DOHH2 (cell line): Measurements from ENCODE around the gene NCAM1.

ENCODE experiments used
- H3F3A ChIP-seq: fragments of 200-600 bp; sonication (generic), shearing (Covaris generic); 2 replicates; pipeline ENCODE4 v1.6.0; 2016; ENCODE audit warnings: antibody characterized with exemption, mild to moderate bottlenecking; ENCODE audit not compliant: control insufficient read depth, insufficient read depth
- H3K27ac ChIP-seq: fragments of 200-600 bp; sonication (generic); 2 replicates; pipeline ENCODE4 v1.5.1; 2014; ENCODE audit warnings: low read depth, mild to moderate bottlenecking, low read length, moderate library complexity
- H3K27me3 ChIP-seq: fragments of 200-600 bp; sonication (generic); 2 replicates; pipeline ENCODE4 v1.6.1; 2014; ENCODE audit warnings: mild to moderate bottlenecking, low read length, mixed read lengths; ENCODE audit not compliant: control insufficient read depth
- H3K36me3 ChIP-seq: fragments of 200-600 bp; sonication (generic); 2 replicates; pipeline ENCODE4 v1.6.1; 2014; ENCODE audit warnings: mild to moderate bottlenecking, low read length, moderate library complexity, mixed read lengths; ENCODE audit not compliant: control insufficient read depth
- H3K4me1 ChIP-seq: fragments of 200-600 bp; sonication (generic); 2 replicates; pipeline ENCODE4 v1.6.1; 2014; ENCODE audit warnings: mild to moderate bottlenecking, low read length, mixed read lengths; ENCODE audit not compliant: control insufficient read depth
- H3K4me2 ChIP-seq: fragments of 200-600 bp; sonication (generic); 2 replicates; pipeline ENCODE4 v1.6.0; 2014; ENCODE audit warnings: mild to moderate bottlenecking, low read length, moderate library complexity
- H3K4me3 ChIP-seq: fragments of 200-600 bp; sonication (generic); 2 replicates; pipeline ENCODE4 v1.5.1; 2014; ENCODE audit warnings: mild to moderate bottlenecking, low read length, mixed read lengths
- H3K79me2 ChIP-seq: fragments of 200-600 bp; sonication (generic); 2 replicates; pipeline ENCODE4 v1.6.1; 2014; ENCODE audit warnings: mild to moderate bottlenecking, low read length, mixed read lengths; ENCODE audit not compliant: control insufficient read depth
- H3K9me2 ChIP-seq: fragments of 200-600 bp; sonication (generic); replicated peaks from 2 replicates; pipeline ENCODE4 v1.6.1; 2014; ENCODE audit warnings: mild to moderate bottlenecking, low read length, mixed read lengths; ENCODE audit not compliant: control insufficient read depth
- H3K9me3 ChIP-seq: fragments of 200-600 bp; sonication (generic); 2 replicates; pipeline ENCODE4 v1.6.1; 2014; ENCODE audit warnings: antibody characterized with exemption, low read length, mixed read lengths; ENCODE audit not compliant: control insufficient read depth, insufficient read depth
- H4K20me1 ChIP-seq: fragments of 200-600 bp; sonication (generic); 2 replicates; pipeline ENCODE4 v1.6.0; 2014; ENCODE audit warnings: low read depth, mild to moderate bottlenecking, antibody characterized with exemption, low read length, moderate library complexity; ENCODE audit not compliant: control insufficient read depth, insufficient read depth
- CTCF ChIP-seq: fragments of 200-600 bp; sonication (generic); IDR thresholded peaks from one replicate; pipeline ENCODE4 v1.5.1; 2014; ENCODE audit warnings: antibody characterized with exemption, mild to moderate bottlenecking, low read depth, low read length; ENCODE audit not compliant: poor library complexity, severe bottlenecking
- EZH2phosphoT487 ChIP-seq: fragments of 200-600 bp; sonication (generic); IDR thresholded peaks from 2 replicates; pipeline ENCODE4 v1.6.1; 2017; ENCODE audit warnings: borderline replicate concordance, mild to moderate bottlenecking, antibody characterized with exemption, low read length, moderate library complexity, mixed read lengths

Gene NCAM1

GRCh38 chr11:113083571-113083970 lies 122.4 kb downstream of the NCAM1 start:
- no peak overlapping the region for H3K4me2 ChIP-seq
- no peaks in the 10 kb centered on the region for H3K4me1 ChIP-seq
- no peaks in the 10 kb centered on the region for H4K20me1 ChIP-seq
- H3K27ac ChIP-seq, result no peak overlapping the region
- H3K79me2 ChIP-seq, result no peaks in the 10 kb centered on the region
- H3K4me3 ChIP-seq, result no peak overlapping the region
- H3K36me3 ChIP-seq, result no peaks in the 10 kb centered on the region
- no peaks in the 10 kb centered on the region for H3F3A ChIP-seq
- H3K9me2 ChIP-seq, result no peaks in the 10 kb centered on the region
- no peaks in the 10 kb centered on the region for H3K27me3 ChIP-seq
- H3K9me3 ChIP-seq, result no peaks in the 10 kb centered on the region
- no peak for TF ChIP-seq EZH2phosphoT487
- TF ChIP-seq CTCF, result no peak

GRCh38 chr11:113084297-113084696 lies 123.1 kb downstream of the NCAM1 start:
- Histone ChIP-seq H3K27me3 (no peaks in the 10 kb centered on the region), H3K36me3 (no peaks in the 10 kb centered on the region), H3K4me2 (no peak overlapping the region), H3F3A (no peaks in the 10 kb centered on the region), H3K79me2 (no peaks in the 10 kb centered on the region), H3K9me3 (no peaks in the 10 kb centered on the region), H3K9me2 (no peaks in the 10 kb centered on the region), H3K27ac (no peak overlapping the region), H3K4me3 (no peak overlapping the region), H4K20me1 (no peaks in the 10 kb centered on the region), H3K4me1 (no peaks in the 10 kb centered on the region)
- TF ChIP-seq EZH2phosphoT487 (no peak), CTCF (no peak)

DNA sequence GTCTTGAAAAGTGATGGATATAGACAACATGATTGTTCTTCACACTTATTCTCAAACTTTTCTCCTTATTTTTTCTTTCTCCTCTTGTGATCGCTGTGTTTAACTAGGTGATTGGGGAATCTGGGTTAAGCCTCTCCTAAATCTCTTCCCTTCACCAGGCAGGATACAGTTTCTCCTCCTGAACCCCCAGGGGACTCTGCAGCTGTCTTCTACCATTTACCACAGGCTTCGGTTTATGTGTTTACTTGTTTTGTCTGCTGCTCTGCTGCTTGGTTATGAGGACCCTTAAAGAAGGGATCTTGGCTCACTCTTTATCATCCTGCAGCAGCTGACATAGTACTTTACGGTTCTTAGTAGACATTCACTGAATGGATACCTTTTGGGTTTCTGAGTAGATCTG lies 124.2 kb downstream of the NCAM1 start:
- no peaks in the 10 kb centered on the region for H3K9me2 ChIP-seq
- H3K36me3 ChIP-seq, result no peaks in the 10 kb centered on the region
- no peaks in the 10 kb centered on the region for H4K20me1 ChIP-seq
- no peak overlapping the region for H3K4me3 ChIP-seq
- H3K27ac ChIP-seq, result no peak overlapping the region
- H3F3A ChIP-seq, result no peaks in the 10 kb centered on the region
- H3K4me1 ChIP-seq, result no peaks in the 10 kb centered on the region
- no peaks in the 10 kb centered on the region for H3K27me3 ChIP-seq
- no peak for TF ChIP-seq CTCF
- TF ChIP-seq EZH2phosphoT487, result no peak
- H3K9me3 ChIP-seq, result no peaks in the 10 kb centered on the region
- H3K79me2 ChIP-seq, result no peaks in the 10 kb centered on the region
- no peak overlapping the region for H3K4me2 ChIP-seq

- H3K27me3 ChIP-seq, result no peaks in the 10 kb centered on the region
- no peaks in the 10 kb centered on the region for H3K4me1 ChIP-seq
- H3K36me3 ChIP-seq, result no peaks in the 10 kb centered on the region
- no peak overlapping the region for H3K27ac ChIP-seq
- H3K4me2 ChIP-seq, result no peak overlapping the region
- no peaks in the 10 kb centered on the region for H3K9me2 ChIP-seq
- H4K20me1 ChIP-seq, result no peaks in the 10 kb centered on the region
- no peaks in the 10 kb centered on the region for H3K9me3 ChIP-seq
- H3K79me2 ChIP-seq, result no peaks in the 10 kb centered on the region
- H3K4me3 ChIP-seq, result no peak overlapping the region
- no peaks in the 10 kb centered on the region for H3F3A ChIP-seq
- TF ChIP-seq EZH2phosphoT487, result no peak
- TF ChIP-seq CTCF, result no peak
Observed at GRCh38 chr11:113087706-113088105, 126.5 kb downstream of the NCAM1 start.
